Chondrocyte (in vitro differentiated cells): ENCODE measurements around the gene GTPBP3. TPM values are rescaled to one million over a fixed set of nuclear protein-coding genes. Genes with fewer than 3 reads are reported as not detected.

Experiments
- DNase-seq: peaks from one replicate; pipeline ENCODE4 v3.0.0; 2021; ENCODE audit warnings: mixed read lengths, low spot score
- H3K27ac Mint-ChIP-seq: one replicate; pipeline ENCODE4 v1.8.0; 2021; ENCODE audit warnings: mild to moderate bottlenecking, moderate library complexity, mixed read lengths; ENCODE audit not compliant: unreplicated experiment
- H3K27me3 Mint-ChIP-seq: 2 replicates; pipeline ENCODE4 v1.8.0; 2021; ENCODE audit warnings: low read depth, mixed read lengths
- H3K36me3 Mint-ChIP-seq: 2 replicates; pipeline ENCODE4 v1.8.0; 2021; ENCODE audit warnings: low read depth, mixed read lengths
- H3K4me1 Mint-ChIP-seq: 2 replicates; pipeline ENCODE4 v1.8.0; 2021; ENCODE audit warnings: low read depth, mild to moderate bottlenecking, mixed read lengths
- H3K4me3 Mint-ChIP-seq: one replicate; pipeline ENCODE4 v1.8.0; 2021; ENCODE audit warnings: mild to moderate bottlenecking, moderate library complexity, mixed read lengths; ENCODE audit not compliant: unreplicated experiment
- H3K9me3 Mint-ChIP-seq: 2 replicates; pipeline ENCODE4 v1.8.0; 2021; ENCODE audit warnings: low read depth, mixed read lengths
- total RNA-seq: library from RNA; stranded (reverse); gene quantifications from 3 replicates; pipeline ENCODE4 v1.2.1, GENCODE V29; 2021
- TF ChIP-seq, protein P1 (sequence below): fragments of 200-600 bp; sonication (generic); IDR thresholded peaks from 2 replicates; pipeline ENCODE4 v1.5.0; 2021; ENCODE audit warnings: antibody characterized with exemption, mild to moderate bottlenecking, moderate library complexity

GTPBP3 gene
- total RNA-seq, 1 donor from 2014 or later = 20.6 TPM

GRCh38 chr19:17302391-17303166, 34.8 kb upstream of the GTPBP3 start:
- peak overlapping the region; percentile 57 for H3K4me3 Mint-ChIP-seq
- no peaks in the 10 kb centered on the region for H3K27me3 Mint-ChIP-seq
- DNase-seq = no peak
- H3K4me1 Mint-ChIP-seq = peaks cover 29% of the 10 kb centered on the region
- H3K9me3 Mint-ChIP-seq = no peaks in the 10 kb centered on the region
- H3K27ac Mint-ChIP-seq = no peak overlapping the region
- TF ChIP-seq, protein P1, sequence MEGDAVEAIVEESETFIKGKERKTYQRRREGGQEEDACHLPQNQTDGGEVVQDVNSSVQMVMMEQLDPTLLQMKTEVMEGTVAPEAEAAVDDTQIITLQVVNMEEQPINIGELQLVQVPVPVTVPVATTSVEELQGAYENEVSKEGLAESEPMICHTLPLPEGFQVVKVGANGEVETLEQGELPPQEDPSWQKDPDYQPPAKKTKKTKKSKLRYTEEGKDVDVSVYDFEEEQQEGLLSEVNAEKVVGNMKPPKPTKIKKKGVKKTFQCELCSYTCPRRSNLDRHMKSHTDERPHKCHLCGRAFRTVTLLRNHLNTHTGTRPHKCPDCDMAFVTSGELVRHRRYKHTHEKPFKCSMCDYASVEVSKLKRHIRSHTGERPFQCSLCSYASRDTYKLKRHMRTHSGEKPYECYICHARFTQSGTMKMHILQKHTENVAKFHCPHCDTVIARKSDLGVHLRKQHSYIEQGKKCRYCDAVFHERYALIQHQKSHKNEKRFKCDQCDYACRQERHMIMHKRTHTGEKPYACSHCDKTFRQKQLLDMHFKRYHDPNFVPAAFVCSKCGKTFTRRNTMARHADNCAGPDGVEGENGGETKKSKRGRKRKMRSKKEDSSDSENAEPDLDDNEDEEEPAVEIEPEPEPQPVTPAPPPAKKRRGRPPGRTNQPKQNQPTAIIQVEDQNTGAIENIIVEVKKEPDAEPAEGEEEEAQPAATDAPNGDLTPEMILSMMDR = no peak
- H3K36me3 Mint-ChIP-seq = peaks cover 1% of the 10 kb centered on the region

DNA sequence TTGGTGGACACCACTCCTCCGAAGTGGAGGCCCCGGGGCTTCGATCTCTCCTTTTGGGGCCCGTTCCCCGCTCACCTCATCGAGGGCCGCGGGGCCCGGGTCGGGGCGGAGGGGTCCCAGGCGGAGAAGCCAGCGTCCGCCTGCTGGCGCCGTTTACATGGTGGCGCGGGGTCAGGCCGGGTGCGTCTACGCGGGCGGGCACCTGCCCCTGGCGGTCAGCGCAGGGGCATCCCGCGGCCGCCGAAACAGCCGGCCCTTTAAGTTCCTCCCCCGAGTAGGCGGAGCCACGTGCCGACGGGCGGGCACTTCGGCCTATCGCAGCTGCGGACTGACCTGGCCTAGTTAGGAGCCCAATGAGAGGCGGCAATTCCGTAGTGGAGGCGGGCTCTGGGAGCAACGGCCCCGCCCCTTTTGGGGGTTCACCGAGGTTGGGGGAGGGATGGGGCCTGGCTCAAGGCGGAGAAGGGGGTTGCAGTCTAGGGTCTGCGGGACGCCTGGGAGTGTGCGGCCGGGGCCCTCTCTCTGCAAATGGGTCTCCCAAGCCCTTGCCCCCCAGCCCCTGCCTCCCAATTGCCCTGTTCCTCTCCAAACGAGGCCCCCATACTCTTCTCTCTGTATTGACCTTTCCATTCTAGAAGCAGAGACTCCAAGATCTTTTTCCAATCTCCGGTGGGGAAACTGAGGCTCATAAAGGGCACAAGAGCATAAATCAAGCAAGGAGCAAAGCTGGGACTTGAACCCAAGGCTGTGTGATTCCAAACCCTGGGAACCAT, 34.0 kb upstream of the GTPBP3 start, which contains the start of gene ABHD8:
TSS of gene ABHD8 (minus strand) at position 259 of the 773 bp plus-strand sequence. CDS start 1,809 bp downstream, outside the sequence.
- H3K9me3 Mint-ChIP-seq = no peaks in the 10 kb centered on the region
- TF ChIP-seq, protein P1 = peak; percentile 77
- H3K27me3 Mint-ChIP-seq = no peaks in the 10 kb centered on the region
- H3K36me3 Mint-ChIP-seq = no peaks in the 10 kb centered on the region
- peak within 1 kb of the TSS; percentile 41 for H3K27ac Mint-ChIP-seq
- DNase-seq = peak; percentile 98
- peak within 1 kb of the TSS; percentile 57 for H3K4me3 Mint-ChIP-seq
- peaks cover 32% of the 10 kb centered on the region for H3K4me1 Mint-ChIP-seq

DNA sequence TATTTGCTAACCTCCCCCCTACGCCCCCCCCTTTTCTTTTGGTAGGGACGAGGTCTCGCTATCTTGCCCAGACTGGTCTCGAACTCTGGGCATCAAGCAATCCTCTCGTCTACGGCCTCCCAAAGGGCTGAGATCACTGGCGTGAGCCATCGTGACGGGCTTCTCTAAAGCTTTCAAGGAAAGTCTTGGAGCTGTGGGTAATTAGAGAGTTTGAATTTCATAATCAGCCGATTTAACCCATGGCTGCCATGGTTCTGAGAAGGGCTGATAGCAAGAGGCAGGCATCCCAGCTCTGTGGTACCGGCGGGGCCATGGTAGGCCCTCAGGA, 33.4 kb upstream of the GTPBP3 start:
- Mint-ChIP-seq H3K27ac (no peak overlapping the region), H3K4me3 (peak overlapping the region; percentile 57), H3K4me1 (peaks cover 32% of the 10 kb centered on the region), H3K9me3 (no peaks in the 10 kb centered on the region), H3K27me3 (no peaks in the 10 kb centered on the region), H3K36me3 (no peaks in the 10 kb centered on the region)
- TF ChIP-seq, protein P1 = no peak
- no peak for DNase-seq

DNA sequence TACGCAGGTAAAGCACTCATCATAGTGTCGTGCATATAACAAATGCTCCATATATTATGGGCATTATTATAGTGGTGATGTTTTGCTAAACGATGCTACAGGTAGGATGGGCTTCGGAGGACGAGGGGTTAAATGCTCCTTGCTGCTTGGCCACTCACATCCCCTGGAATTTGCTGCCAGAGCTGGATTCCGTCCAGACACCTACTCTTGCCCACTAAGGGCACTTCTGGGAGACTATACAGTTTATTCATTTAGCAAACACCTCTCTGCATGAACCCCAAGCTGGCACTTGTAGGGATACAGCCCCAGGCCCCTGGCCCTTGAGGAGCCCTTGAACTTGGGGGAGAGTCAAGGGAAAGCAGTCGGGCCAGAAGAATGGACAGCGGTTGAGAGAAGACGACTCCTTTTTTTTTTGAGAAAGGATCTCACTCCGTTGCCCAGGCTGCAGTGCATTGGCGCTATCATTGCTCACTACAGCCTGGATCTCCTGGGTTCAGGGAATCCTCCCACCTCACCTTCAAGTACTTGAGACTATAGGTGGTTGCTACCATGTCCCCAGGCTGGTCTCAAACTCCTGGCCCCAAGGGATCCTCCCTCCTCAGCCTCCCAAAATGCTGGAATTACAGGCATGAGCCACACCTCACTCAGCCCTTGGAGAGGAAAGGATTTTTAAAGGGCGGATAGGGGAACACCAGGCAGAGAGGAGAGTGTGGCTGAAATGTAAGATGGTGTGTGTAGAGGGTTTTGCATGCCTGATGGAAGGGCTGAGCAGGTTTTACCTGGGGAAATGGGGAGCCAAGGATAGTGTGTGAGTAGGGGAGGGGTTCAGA, 32.8 kb upstream of the GTPBP3 start:
- H3K36me3 Mint-ChIP-seq = no peaks in the 10 kb centered on the region
- TF ChIP-seq, protein P1 = no peak
- DNase-seq = no peak
- H3K4me1 Mint-ChIP-seq = peaks cover 38% of the 10 kb centered on the region
- peak overlapping the region; percentile 95 for H3K27ac Mint-ChIP-seq
- H3K27me3 Mint-ChIP-seq = no peaks in the 10 kb centered on the region
- peak overlapping the region; percentile 84 for H3K4me3 Mint-ChIP-seq
- H3K9me3 Mint-ChIP-seq = no peaks in the 10 kb centered on the region

GRCh38 chr19:17305216-17305516, 32.2 kb upstream of the GTPBP3 start:
- Mint-ChIP-seq H3K36me3 (no peaks in the 10 kb centered on the region), H3K27me3 (no peaks in the 10 kb centered on the region), H3K4me1 (peaks cover 40% of the 10 kb centered on the region), H3K9me3 (no peaks in the 10 kb centered on the region), H3K4me3 (peak overlapping the region; percentile 84), H3K27ac (peak overlapping the region; percentile 95)
- peak; percentile 99 for DNase-seq
- TF ChIP-seq, protein P1 = no peak
